Activated CD4-positive, CD25-positive, alpha-beta regulatory T cell treated with anti-CD3 and anti-CD28 coated beads, Interleukin-2, amount 50 U/mL, for 24 hours (primary cell): ENCODE data around the gene KLHL41.
A peak's percentile ranks its signal among the peaks of the same experiment; 100 is the strongest.
"Not testable (repeated sequence)": the region's sequence is repeated elsewhere in the genome, so short reads cannot be mapped to it uniquely, and the experiment has no call there.

Experiments used
- ATAC-seq, 2 donors: fragments of 150-1000 bp; cut with Tn5 transposase; one replicate each; pipeline ENCODE4 v1.10.0; 2021; ENCODE audit warnings: mild to moderate bottlenecking in 1 of 2, moderate library complexity in 1 of 2

KLHL41 gene

DNA sequence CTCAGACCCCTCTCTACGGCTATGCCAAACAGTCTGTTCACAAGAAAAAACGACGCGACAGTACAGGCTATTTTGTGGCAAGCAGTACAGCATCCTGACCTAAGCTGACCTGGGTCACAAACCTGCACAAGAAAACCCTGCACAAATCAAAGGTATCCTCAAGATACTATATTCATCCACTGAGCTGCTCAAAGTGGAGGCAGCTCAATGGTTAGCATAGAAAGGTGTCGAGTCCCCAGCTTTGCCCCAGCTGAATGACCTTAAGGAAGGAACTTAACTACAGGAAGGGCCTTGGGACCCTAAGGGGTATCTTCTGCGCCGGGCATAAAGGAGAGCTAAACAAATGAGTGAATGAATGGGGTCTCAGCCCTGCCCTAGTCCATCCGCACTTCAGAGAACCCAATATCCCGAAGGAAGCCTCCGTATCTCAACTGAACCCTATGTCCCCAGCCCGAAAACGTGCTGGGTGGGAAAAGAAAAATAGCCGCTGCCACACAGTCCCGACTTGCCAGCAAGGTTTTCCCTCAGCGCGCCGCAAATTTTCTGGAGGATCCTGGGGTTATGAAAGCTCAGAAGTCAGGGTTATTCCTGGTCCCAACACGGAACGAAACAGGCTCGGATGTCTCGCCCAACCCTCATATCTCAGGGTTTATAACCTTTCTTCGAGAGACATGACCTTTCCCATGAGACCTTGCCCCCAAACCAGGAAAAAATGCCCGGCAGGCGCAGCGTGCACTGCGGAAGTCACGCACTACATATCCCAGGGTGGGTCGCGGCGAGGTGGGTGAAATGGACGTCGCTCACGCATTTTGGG lies 63.9 kb downstream of the KLHL41 start, which contains the start of gene FASTKD1:
TSS of gene FASTKD1 (minus strand) at position 706 of the 814 bp plus-strand sequence. CDS start 1,836 bp downstream, outside the sequence.
- peak; percentile 100 for ATAC-seq

DNA sequence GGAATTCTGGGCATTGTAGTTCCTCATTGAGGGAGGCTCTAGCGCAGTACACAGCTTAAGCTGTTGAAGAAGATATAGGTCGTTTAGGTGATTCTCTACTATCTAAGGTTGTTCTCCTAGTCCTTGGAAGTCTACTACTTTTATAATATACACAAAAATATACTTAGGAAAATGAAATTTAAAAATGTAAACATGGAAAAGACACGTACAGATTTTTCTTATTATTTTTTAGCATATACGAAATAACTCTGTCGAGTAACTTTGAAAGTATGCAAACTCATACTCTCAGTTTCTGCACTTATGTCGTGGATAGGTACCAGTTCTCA lies 64.4 kb downstream of the KLHL41 start:
- no peak for ATAC-seq

DNA sequence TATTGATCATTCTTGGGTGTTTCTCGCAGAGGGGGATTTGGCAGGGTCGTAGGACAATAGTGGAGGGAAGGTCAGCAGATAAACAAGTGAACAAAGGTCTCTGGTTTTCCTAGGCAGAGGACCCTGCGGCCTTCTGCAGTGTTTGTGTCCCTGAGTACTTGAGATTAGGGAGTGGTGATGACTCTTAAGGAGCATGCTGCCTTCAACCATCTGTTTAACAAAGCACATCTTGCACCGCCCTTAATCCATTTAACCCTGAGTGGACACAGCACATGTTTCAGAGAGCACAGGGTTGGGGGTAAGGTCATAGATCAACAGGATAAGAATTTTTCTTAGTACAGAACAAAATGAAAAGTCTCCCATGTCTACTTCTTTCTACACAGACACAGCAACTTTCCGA lies 65.0 kb downstream of the KLHL41 start:
- ATAC-seq = not testable (repeated sequence)

DNA sequence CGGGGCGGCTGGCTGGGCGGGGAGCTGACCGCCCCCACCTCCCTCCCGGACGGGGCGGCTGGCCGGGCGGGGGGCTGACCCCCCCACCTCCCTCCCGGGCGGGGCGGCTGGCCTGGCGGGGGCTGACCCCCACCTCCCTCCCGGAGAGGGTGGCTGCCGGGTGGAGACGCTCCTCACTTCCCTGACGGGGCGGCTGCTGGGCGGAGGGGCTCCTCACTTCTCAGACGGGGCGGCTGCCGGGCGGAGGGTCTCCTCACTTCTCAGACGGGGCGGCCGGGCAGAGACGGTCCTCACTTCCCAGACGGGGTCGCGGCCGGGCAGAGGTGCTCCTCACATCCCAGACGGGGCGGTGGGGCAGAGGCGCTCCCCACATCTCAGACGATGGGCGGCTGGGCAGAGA lies 65.8 kb downstream of the KLHL41 start:
- ATAC-seq = not testable (repeated sequence)
